NCI-H510A (cell line): Measurements from ENCODE around the gene SSNA1.

ENCODE experiments used
- DNase-seq: peaks from one replicate; lab custom pipeline; 2025; lab: John Stamatoyannopoulos, UW

Gene SSNA1

GRCh38 chr9:137188490-137189296 lies at the start of gene SSNA1, which contains the start of gene ANAPC2:
SSNA1 (plus strand) TSS chr9:137188676; CDS start chr9:137188727, 51 bp downstream.
ANAPC2 (minus strand) TSS chr9:137188560; CDS start chr9:137188532, 28 bp downstream.
- DNase-seq = peak; percentile 88

- no peak for DNase-seq
Measured at GRCh38 chr9:137138722-137139467, 49.6 kb upstream of the SSNA1 start, which contains the start of gene GRIN1. GRIN1 (plus strand) TSS chr9:137139154; CDS start chr9:137139487, 333 bp downstream.

- DNase-seq = no peak
Measured at GRCh38 chr9:137139468-137140150, 48.9 kb upstream of the SSNA1 start.

- DNase-seq = no peak
Measured at GRCh38 chr9:137140151-137141012, 48.1 kb upstream of the SSNA1 start.

GRCh38 chr9:137141050-137141810 lies 47.2 kb upstream of the SSNA1 start:
- no peak for DNase-seq

GRCh38 chr9:137141976-137142936 lies 46.2 kb upstream of the SSNA1 start:
- no peak for DNase-seq

- no peak for DNase-seq
Measured at GRCh38 chr9:137143459-137143858, 45.0 kb upstream of the SSNA1 start.

- DNase-seq = no peak
Measured at GRCh38 chr9:137145731-137146526, 42.5 kb upstream of the SSNA1 start.

- no peak for DNase-seq
Measured at GRCh38 chr9:137146527-137146918, 42.0 kb upstream of the SSNA1 start.

- DNase-seq = no peak
Measured at GRCh38 chr9:137147091-137147792, 41.2 kb upstream of the SSNA1 start.

- no peak for DNase-seq
Measured at GRCh38 chr9:137147793-137148160, 40.7 kb upstream of the SSNA1 start.

- DNase-seq = no peak
Measured at GRCh38 chr9:137148242-137148641, 40.2 kb upstream of the SSNA1 start.

- peak; percentile 58 for DNase-seq
Measured at GRCh38 chr9:137148661-137149060, 39.8 kb upstream of the SSNA1 start.

GRCh38 chr9:137149363-137149762 lies 39.1 kb upstream of the SSNA1 start:
- no peak for DNase-seq

GRCh38 chr9:137149942-137150616 lies 38.4 kb upstream of the SSNA1 start:
- DNase-seq = no peak

- DNase-seq = no peak
Measured at GRCh38 chr9:137150617-137151457, 37.6 kb upstream of the SSNA1 start.
